Astrocyte (in vitro differentiated cells and primary cell): ENCODE measurements around the gene AHNAK. TPM values are rescaled to one million over a fixed set of nuclear protein-coding genes. Genes with fewer than 3 reads are reported as not detected.
A peak's percentile ranks its signal among the peaks of the same experiment; 100 is the strongest.

ENCODE experiments used
- DNase-seq: peaks from one replicate; pipeline ENCODE4 v3.0.0-alpha.2; 2010; ENCODE audit warnings: low read depth
- FAIRE-seq: peaks from 2 replicates; lab custom pipeline; 2011; peaks lifted over from hg19 to GRCh38; lab: Jason Lieb, UNC
- H2AFZ ChIP-seq: 2 replicates; pipeline ENCODE4 v1.6.0; 2012; ENCODE audit warnings: low read depth, low read length, inconsistent platforms
- H3K27ac ChIP-seq: 2 replicates; pipeline ENCODE4 v1.5.1; 2011; ENCODE audit warnings: low read depth, low read length, inconsistent platforms
- H3K27me3 ChIP-seq: 2 replicates; pipeline ENCODE4 v1.6.0; 2011; ENCODE audit warnings: low read length, inconsistent platforms; ENCODE audit not compliant: insufficient read depth
- H3K36me3 ChIP-seq: 2 replicates; pipeline ENCODE4 v1.5.1; 2011; ENCODE audit warnings: low read length, inconsistent platforms; ENCODE audit not compliant: insufficient read depth
- H3K4me1 ChIP-seq: 2 replicates; pipeline ENCODE4 v1.5.1; 2011; ENCODE audit warnings: low read length, inconsistent platforms; ENCODE audit not compliant: insufficient read depth
- H3K4me2 ChIP-seq: 2 replicates; pipeline ENCODE4 v1.6.0; 2012; ENCODE audit warnings: low read length, inconsistent platforms
- H3K4me3 ChIP-seq: 2 replicates; pipeline ENCODE4 v1.5.1; 2011; ENCODE audit warnings: low read depth, mild to moderate bottlenecking, low read length, inconsistent platforms; ENCODE audit not compliant: insufficient read depth
- H3K79me2 ChIP-seq: 2 replicates; pipeline ENCODE4 v1.6.0; 2012; ENCODE audit warnings: mild to moderate bottlenecking, low read length, inconsistent platforms; ENCODE audit not compliant: insufficient read depth
- H3K9ac ChIP-seq: 2 replicates; pipeline ENCODE4 v1.6.0; 2012; ENCODE audit warnings: mild to moderate bottlenecking, low read length, inconsistent platforms
- H3K9me3 ChIP-seq: 2 replicates; pipeline ENCODE4 v1.5.1; 2012; ENCODE audit warnings: low read depth, mild to moderate bottlenecking, low read length, inconsistent platforms; ENCODE audit not compliant: insufficient read depth
- H4K20me1 ChIP-seq: 2 replicates; pipeline ENCODE4 v1.6.0; 2012; ENCODE audit warnings: low read length, inconsistent platforms; ENCODE audit not compliant: insufficient read depth
- H3K27ac Mint-ChIP-seq: one replicate; pipeline ENCODE4 v1.8.0; 2021; ENCODE audit warnings: mild to moderate bottlenecking, mixed read lengths; ENCODE audit not compliant: unreplicated experiment
- H3K27me3 Mint-ChIP-seq: one replicate; pipeline ENCODE4 v1.8.0; 2021; ENCODE audit warnings: low read depth, mixed read lengths; ENCODE audit not compliant: unreplicated experiment
- H3K36me3 Mint-ChIP-seq: one replicate; pipeline ENCODE4 v1.8.0; 2021; ENCODE audit warnings: low read depth, mixed read lengths; ENCODE audit not compliant: unreplicated experiment
- H3K4me1 Mint-ChIP-seq: one replicate; pipeline ENCODE4 v1.8.0; 2021; ENCODE audit warnings: low read depth, mixed read lengths; ENCODE audit not compliant: unreplicated experiment
- H3K4me3 Mint-ChIP-seq: one replicate; pipeline ENCODE4 v1.8.0; 2021; ENCODE audit warnings: mild to moderate bottlenecking, moderate library complexity, mixed read lengths; ENCODE audit not compliant: unreplicated experiment
- H3K9me3 Mint-ChIP-seq: one replicate; pipeline ENCODE4 v1.8.0; 2021; ENCODE audit warnings: mild to moderate bottlenecking, mixed read lengths; ENCODE audit not compliant: unreplicated experiment
- EZH2 ChIP-seq: IDR thresholded peaks from 2 replicates; pipeline ENCODE4 v1.6.1; 2012; ENCODE audit warnings: mild to moderate bottlenecking, low read length, inconsistent platforms; ENCODE audit not compliant: insufficient read depth
- total RNA-seq: library from RNA; stranded (reverse); gene quantifications from 2 replicates; pipeline ENCODE4 v1.2.1, GENCODE V29; 2021
- TF ChIP-seq, protein P1 (sequence below): IDR thresholded peaks from 2 replicates; pipeline ENCODE4 v1.5.1; 2011; ENCODE audit warnings: low read depth, mild to moderate bottlenecking, inconsistent platforms, low read length, moderate library complexity; ENCODE audit not compliant: insufficient read depth

The AHNAK gene
- total RNA-seq, 1 donor from 2014 or later, result 378 TPM

DNA sequence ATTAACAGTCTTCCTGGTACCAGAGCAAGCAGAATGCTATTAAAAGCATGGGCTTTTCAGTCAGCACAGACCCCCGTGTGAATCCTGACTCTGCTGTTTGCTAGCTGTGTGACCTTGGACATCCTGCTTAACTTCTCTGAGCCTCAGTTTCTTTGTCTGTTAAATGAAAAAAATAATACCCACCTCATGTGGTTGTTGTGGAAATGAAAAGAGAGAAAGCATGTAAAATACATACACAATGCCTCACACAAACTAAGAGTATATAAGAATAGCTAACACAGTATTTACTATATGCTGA is 39.5 kb downstream of the AHNAK start:
- no peaks in the 10 kb centered on the region for H3K36me3 ChIP-seq
- Mint-ChIP-seq H3K27ac (no peak overlapping the region), H3K36me3 (no peaks in the 10 kb centered on the region), H3K4me1 (peaks cover 4% of the 10 kb centered on the region), H3K27me3 (peaks cover 8% of the 10 kb centered on the region), H3K9me3 (peaks cover 1% of the 10 kb centered on the region), H3K4me3 (no peak overlapping the region)
- no peaks in the 10 kb centered on the region for H3K79me2 ChIP-seq
- H3K4me3 ChIP-seq, result no peak overlapping the region
- no peaks in the 10 kb centered on the region for H3K27me3 ChIP-seq
- TF ChIP-seq, protein P1, sequence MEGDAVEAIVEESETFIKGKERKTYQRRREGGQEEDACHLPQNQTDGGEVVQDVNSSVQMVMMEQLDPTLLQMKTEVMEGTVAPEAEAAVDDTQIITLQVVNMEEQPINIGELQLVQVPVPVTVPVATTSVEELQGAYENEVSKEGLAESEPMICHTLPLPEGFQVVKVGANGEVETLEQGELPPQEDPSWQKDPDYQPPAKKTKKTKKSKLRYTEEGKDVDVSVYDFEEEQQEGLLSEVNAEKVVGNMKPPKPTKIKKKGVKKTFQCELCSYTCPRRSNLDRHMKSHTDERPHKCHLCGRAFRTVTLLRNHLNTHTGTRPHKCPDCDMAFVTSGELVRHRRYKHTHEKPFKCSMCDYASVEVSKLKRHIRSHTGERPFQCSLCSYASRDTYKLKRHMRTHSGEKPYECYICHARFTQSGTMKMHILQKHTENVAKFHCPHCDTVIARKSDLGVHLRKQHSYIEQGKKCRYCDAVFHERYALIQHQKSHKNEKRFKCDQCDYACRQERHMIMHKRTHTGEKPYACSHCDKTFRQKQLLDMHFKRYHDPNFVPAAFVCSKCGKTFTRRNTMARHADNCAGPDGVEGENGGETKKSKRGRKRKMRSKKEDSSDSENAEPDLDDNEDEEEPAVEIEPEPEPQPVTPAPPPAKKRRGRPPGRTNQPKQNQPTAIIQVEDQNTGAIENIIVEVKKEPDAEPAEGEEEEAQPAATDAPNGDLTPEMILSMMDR, result no peak
- TF ChIP-seq EZH2, result no peak
- no peaks in the 10 kb centered on the region for H3K9me3 ChIP-seq
- no peaks in the 10 kb centered on the region for H4K20me1 ChIP-seq
- no peak overlapping the region for H3K4me2 ChIP-seq
- H3K4me1 ChIP-seq, result peaks cover 20% of the 10 kb centered on the region
- H3K27ac ChIP-seq, result no peak overlapping the region
- no peak overlapping the region for H3K9ac ChIP-seq
- H2AFZ ChIP-seq, result no peak overlapping the region
- DNase-seq, result no peak
- no peak for FAIRE-seq

DNA sequence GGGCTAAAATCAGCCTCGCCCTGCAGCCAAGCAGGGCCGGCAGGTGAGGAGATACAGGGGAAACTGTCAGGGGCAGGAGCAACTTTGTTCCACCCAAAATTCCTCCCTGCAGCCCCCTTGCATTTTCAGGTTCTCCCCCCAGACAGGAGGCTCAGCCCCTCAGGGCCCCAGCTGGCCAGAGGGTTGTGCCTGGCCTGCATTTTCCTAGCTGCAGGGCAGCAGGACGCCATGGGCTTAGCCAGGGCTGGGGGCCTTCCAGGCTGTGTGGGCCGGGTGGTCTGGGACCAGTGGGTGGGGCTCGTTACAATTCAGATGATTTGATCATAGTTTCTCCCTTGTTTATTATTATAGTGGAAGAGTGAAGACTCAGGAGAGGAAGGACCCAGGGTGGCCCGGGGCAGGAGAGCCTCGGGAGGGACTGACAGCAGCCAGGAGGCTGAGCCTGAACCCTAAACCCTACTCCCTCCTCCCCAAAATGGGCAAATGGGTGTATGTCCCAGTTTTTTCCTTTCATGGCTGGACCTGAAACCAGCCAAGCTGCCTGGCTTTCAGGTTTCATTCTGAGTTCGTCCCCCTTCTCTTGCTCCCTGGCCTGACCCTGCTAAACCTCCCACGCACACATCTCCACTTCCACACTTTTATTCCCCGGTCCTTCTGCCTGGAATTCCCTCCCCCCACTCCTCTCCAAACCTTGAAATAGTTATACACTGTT is 40.0 kb downstream of the AHNAK start:
- FAIRE-seq (no peak), DNase-seq (no peak)
- Histone ChIP-seq H2AFZ (no peak overlapping the region), H3K4me1 (peaks cover 22% of the 10 kb centered on the region), H3K9me3 (no peaks in the 10 kb centered on the region), H3K27me3 (no peaks in the 10 kb centered on the region), H3K9ac (no peak overlapping the region), H3K4me2 (no peak overlapping the region), H3K36me3 (no peaks in the 10 kb centered on the region), H4K20me1 (no peaks in the 10 kb centered on the region), H3K79me2 (no peaks in the 10 kb centered on the region), H3K27ac (no peak overlapping the region), H3K4me3 (no peak overlapping the region)
- Mint-ChIP-seq H3K9me3 (peaks cover 1% of the 10 kb centered on the region), H3K4me1 (peaks cover 4% of the 10 kb centered on the region), H3K4me3 (peak overlapping the region; percentile 40), H3K36me3 (no peaks in the 10 kb centered on the region), H3K27ac (no peak overlapping the region), H3K27me3 (peaks cover 11% of the 10 kb centered on the region)
- TF ChIP-seq, protein P1, result no peak
- TF ChIP-seq EZH2, result no peak

DNA sequence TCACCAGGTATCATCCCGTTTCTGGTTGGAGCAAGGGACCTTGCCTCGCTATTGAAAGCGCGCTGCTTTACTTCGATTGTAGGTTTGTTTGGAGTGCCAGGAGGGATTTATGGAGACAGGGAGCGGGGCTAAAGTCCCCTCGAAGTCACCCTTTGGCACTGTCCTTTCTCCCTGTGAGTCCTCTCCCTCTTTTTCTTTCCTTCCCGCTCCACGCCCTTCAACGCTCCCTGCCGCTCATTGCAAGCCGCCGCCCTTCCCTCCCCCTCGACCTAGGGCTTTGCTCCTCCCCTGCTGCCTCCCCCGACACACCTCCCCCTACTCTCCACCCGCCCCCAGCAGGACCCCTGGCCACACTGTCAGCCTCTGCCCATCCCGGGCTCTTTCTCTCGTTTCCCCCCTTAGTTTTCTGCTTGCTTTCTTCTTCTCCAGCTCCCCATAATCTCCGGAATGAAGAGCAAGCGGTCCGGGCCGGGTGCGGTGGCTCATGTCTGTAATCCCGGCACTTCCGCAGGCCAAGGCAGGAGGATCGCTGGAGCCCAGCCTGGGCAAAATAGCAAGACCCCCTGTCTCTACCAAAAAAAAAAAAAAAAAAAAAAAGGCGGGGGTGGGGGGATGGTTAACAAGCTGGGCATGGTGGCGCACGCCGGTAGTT is 41.0 kb downstream of the AHNAK start:
- no peak for FAIRE-seq
- Mint-ChIP-seq H3K4me3 (no peak overlapping the region), H3K27ac (peak overlapping the region; percentile 26), H3K36me3 (no peaks in the 10 kb centered on the region), H3K4me1 (peaks cover 4% of the 10 kb centered on the region), H3K27me3 (peaks cover 12% of the 10 kb centered on the region), H3K9me3 (peaks cover 1% of the 10 kb centered on the region)
- H3K9me3 ChIP-seq, result no peaks in the 10 kb centered on the region
- no peak overlapping the region for H3K27ac ChIP-seq
- H3K4me3 ChIP-seq, result no peak overlapping the region
- H4K20me1 ChIP-seq, result no peaks in the 10 kb centered on the region
- peaks cover 24% of the 10 kb centered on the region for H3K4me1 ChIP-seq
- H3K36me3 ChIP-seq, result no peaks in the 10 kb centered on the region
- no peak for DNase-seq
- peak overlapping the region; percentile 70 for H3K4me2 ChIP-seq
- no peak for TF ChIP-seq EZH2
- TF ChIP-seq, protein P1, result no peak
- peak overlapping the region; percentile 38 for H2AFZ ChIP-seq
- no peaks in the 10 kb centered on the region for H3K27me3 ChIP-seq
- H3K9ac ChIP-seq, result no peak overlapping the region
- no peaks in the 10 kb centered on the region for H3K79me2 ChIP-seq
